SK-N-SH (cell line): ENCODE data around the gene PIEZO2.

Experiments used
- CTCF ChIP-seq: fragments of 200-600 bp; sonication (generic); IDR thresholded peaks from 2 replicates; pipeline ENCODE4 v1.6.1; 2017; ENCODE audit warnings: antibody characterized with exemption, mild to moderate bottlenecking, moderate library complexity
- ELF1 ChIP-seq: IDR thresholded peaks from 2 replicates; pipeline ENCODE4 v1.4.0; 2012
- EP300 ChIP-seq, 2 experiments: IDR thresholded peaks; 2 replicates each; pipeline versions ENCODE4 v1.4.0 to v1.6.1; 2012; ENCODE audit warnings: borderline replicate concordance in 1 of 2, low read depth in 1 of 2, low read length in 1 of 2
- EZH2phosphoT487 ChIP-seq: fragments of 200-600 bp; sonication (generic); IDR thresholded peaks from 2 replicates; pipeline ENCODE4 v1.6.1; 2017; ENCODE audit warnings: low read depth, mixed run types, mild to moderate bottlenecking, antibody characterized with exemption, moderate library complexity, borderline replicate concordance
- MAX ChIP-seq: IDR thresholded peaks from 2 replicates; pipeline ENCODE4 v1.4.0; 2012; ENCODE audit warnings: low read depth
- NRF1 ChIP-seq: IDR thresholded peaks from 2 replicates; pipeline ENCODE4 v1.6.1; 2012; ENCODE audit warnings: low read depth, mild to moderate bottlenecking, low read length
- POLR2AphosphoS5 ChIP-seq: IDR thresholded peaks from 2 replicates; pipeline ENCODE4 v1.6.1; 2012; ENCODE audit warnings: low read depth, low read length
- SMC3 ChIP-seq: IDR thresholded peaks from 2 replicates; pipeline ENCODE4 v1.6.1; 2012; ENCODE audit warnings: low read depth, low read length, improper control_type of control experiment
- TAF1 ChIP-seq: IDR thresholded peaks from 2 replicates; pipeline ENCODE4 v1.6.1; 2012; ENCODE audit warnings: low read depth, mild to moderate bottlenecking, low read length, moderate library complexity, borderline replicate concordance
- TCF12 ChIP-seq: IDR thresholded peaks from 2 replicates; pipeline ENCODE4 v1.4.0; 2012
- YY1 ChIP-seq: IDR thresholded peaks from 2 replicates; pipeline ENCODE4 v1.4.0; 2012; ENCODE audit warnings: low read depth, mild to moderate bottlenecking
- TF ChIP-seq, protein P1 (sequence below): IDR thresholded peaks from 2 replicates; pipeline ENCODE4 v1.6.1; 2012; ENCODE audit warnings: mild to moderate bottlenecking, low read depth, low read length, moderate library complexity

DNA sequence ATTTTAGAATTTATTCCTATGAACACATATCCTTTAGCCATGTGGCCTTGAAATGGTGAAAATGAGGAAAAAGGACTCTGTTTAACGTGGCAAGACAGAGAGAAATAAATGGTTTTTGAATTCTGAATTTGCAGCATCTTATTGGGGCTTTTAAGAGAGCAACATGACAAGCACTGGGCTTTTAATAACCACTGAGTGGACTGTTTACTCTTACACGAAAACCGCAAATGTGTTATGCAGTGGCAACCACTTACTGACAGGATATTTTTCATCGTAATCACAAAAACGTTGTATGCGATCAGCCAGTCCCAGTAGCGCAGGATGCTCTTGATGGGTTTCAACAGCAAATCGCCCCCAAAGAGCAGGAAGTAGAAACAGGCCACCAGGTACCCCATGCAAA is 397.0 kb downstream of the PIEZO2 start:
- TF ChIP-seq NRF1 (no peak), CTCF (no peak), EZH2phosphoT487 (no peak), SMC3 (no peak), EP300 (IDR thresholded peaks at IDR 0.05; ENCODE audit: borderline replicate concordance in 1 of 2, low read depth in 1 of 2, low read length in 1 of 2) (no peak), TAF1 (no peak), TCF12 (no peak), MAX (no peak), ELF1 (no peak), YY1 (no peak), POLR2AphosphoS5 (no peak)
- TF ChIP-seq, protein P1, sequence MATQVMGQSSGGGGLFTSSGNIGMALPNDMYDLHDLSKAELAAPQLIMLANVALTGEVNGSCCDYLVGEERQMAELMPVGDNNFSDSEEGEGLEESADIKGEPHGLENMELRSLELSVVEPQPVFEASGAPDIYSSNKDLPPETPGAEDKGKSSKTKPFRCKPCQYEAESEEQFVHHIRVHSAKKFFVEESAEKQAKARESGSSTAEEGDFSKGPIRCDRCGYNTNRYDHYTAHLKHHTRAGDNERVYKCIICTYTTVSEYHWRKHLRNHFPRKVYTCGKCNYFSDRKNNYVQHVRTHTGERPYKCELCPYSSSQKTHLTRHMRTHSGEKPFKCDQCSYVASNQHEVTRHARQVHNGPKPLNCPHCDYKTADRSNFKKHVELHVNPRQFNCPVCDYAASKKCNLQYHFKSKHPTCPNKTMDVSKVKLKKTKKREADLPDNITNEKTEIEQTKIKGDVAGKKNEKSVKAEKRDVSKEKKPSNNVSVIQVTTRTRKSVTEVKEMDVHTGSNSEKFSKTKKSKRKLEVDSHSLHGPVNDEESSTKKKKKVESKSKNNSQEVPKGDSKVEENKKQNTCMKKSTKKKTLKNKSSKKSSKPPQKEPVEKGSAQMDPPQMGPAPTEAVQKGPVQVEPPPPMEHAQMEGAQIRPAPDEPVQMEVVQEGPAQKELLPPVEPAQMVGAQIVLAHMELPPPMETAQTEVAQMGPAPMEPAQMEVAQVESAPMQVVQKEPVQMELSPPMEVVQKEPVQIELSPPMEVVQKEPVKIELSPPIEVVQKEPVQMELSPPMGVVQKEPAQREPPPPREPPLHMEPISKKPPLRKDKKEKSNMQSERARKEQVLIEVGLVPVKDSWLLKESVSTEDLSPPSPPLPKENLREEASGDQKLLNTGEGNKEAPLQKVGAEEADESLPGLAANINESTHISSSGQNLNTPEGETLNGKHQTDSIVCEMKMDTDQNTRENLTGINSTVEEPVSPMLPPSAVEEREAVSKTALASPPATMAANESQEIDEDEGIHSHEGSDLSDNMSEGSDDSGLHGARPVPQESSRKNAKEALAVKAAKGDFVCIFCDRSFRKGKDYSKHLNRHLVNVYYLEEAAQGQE, result no peak
